Pancreas (tissue), 10 donors: Measurements from ENCODE around the gene SUGP2. TPM values are rescaled to one million over a fixed set of nuclear protein-coding genes. Genes with fewer than 3 reads are reported as not detected.
A peak's percentile ranks its signal among the peaks of the same experiment; 100 is the strongest.

Experiments
- ATAC-seq, 4 donors: fragments of 200-7000 bp; cut with Tn5 transposase; one replicate each; pipeline versions ENCODE4 v1.8.0 to v1.9.1; 2020; ENCODE audit warnings: mild to moderate bottlenecking in 4 of 4, moderate library complexity in 4 of 4
- DNase-seq, 6 donors: peaks; one replicate each; pipeline ENCODE4 v3.0.0-alpha.2; 2020
- FAIRE-seq: peaks from 2 replicates; lab custom pipeline; 2012; peaks lifted over from hg19 to GRCh38; lab: Jason Lieb, UNC
- H3K27ac ChIP-seq, 4 donors: fragments of 200-600 bp; sonication (generic); 1 replicate in 3 of 4; 2 replicates in 1 of 4; pipeline versions ENCODE4 v1.5.0 to v1.8.0; 2020
- H3K27me3 ChIP-seq, 4 donors: fragments of 200-600 bp; one replicate each; pipeline ENCODE4 v1.8.0; 2021
- H3K36me3 ChIP-seq, 3 donors: fragments of 200-600 bp; sonication (generic) in 1 of 3; one replicate each; pipeline versions ENCODE4 v1.5.0 to v1.8.0; 2020 to 2021
- H3K4me1 ChIP-seq, 3 donors: fragments of 200-600 bp; one replicate each; pipeline ENCODE4 v1.8.0; 2021
- H3K4me3 ChIP-seq, 4 donors: fragments of 200-600 bp; sonication (generic) in 2 of 4; one replicate each; pipeline versions ENCODE4 v1.5.0 to v1.8.0; 2020 to 2021
- H3K9me3 ChIP-seq, 4 donors: fragments of 200-600 bp; one replicate each; pipeline ENCODE4 v1.8.0; 2021
- WGBS, 2 donors: extraction: QIAGEN DNeasy Blood & Tissue Kit; methylation state at CpG; one replicate each; pipeline ENCODE4 v1.1.7; 2013; 5-methylcytosine and 5-hydroxymethylcytosine counted together
- intact Hi-C, 3 donors: fragments of 100-400 bp; cut with DNase I; formaldehyde crosslinking; loops; one replicate each; pipeline versions ENCODE4 v1.11.1 to v1.14.2; 2022
- polyA plus RNA-seq, 2 donors: library from polyadenylated mRNA; stranded (reverse); fragments of 200-250 nt; gene quantifications; one replicate each; pipeline ENCODE4 v1.2.3, GENCODE V29; 2013
- total RNA-seq, 6 donors: library from RNA; stranded (reverse); fragmentation: NEBNext Ultra II Directional in 4 of 6; extraction: Animal tissue kit (Norgen Biotek cat#: 25700) in 4 of 6; gene quantifications; one replicate each; pipeline versions ENCODE4 v1.2.1 to v1.2.4, GENCODE V29; 2021 to 2023
- TF ChIP-seq, protein P1 (sequence below), 4 donors: fragments of 200-600 bp; sonication (generic) in 3 of 4; IDR thresholded peaks; one replicate each; pipeline versions ENCODE4 v1.5.0 to v1.8.0; 2021; ENCODE audit warnings: antibody characterized with exemption in 4 of 4
- donor health status: healthy with polysubstance abuse.
- donor health status: DM: no; HTN: no; CAD: no; lungs with moderate emphysema.
- donor health status: DM: no; HTN: no; CAD: no.
- donor health status: control.
- donor health status: control.
- donor health status: Bipolar disorder and iron deficiency.
- donor health status: DM: yes; HTN: yes; CAD: no.
- donor health status: DM: no; HTN: no; CAD: no.
- donor health status: DM: no; HTN: no; CAD: no.
- donor health status: DM: yes; HTN: yes; CAD: no.

Gene SUGP2
- total and polyA plus RNA-seq, 8 donors, result 15.4 to 60.6 (median 25.3) TPM

DNA sequence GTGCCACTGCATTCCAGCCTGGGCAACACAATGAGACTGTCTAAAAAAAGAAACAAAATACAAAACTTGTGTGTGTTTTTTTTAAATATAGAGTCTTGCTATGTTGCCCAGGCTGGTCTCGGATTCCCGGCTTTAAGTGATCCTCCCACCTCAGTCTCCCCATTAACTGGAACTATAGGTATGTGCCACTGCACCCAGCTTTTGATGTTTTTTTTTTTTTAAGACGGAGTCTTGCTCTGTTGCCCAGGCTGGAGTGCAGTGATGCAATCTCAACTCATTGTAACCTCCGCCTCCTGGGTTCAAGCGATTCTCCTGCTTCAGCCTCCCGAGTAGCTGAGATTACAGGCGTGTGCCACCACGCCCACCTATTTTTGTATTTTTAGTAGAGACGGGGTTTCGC lies 37.0 kb downstream of the SUGP2 start:
- H3K36me3 ChIP-seq, result peaks cover 0 to 10% (median 0%) of the 10 kb centered on the region in 3 donors
- intact Hi-C loops, result no loop called here
- 95 to 97% methylated on average over 10 of the region's 10 CpGs for WGBS, 2 donors

DNA sequence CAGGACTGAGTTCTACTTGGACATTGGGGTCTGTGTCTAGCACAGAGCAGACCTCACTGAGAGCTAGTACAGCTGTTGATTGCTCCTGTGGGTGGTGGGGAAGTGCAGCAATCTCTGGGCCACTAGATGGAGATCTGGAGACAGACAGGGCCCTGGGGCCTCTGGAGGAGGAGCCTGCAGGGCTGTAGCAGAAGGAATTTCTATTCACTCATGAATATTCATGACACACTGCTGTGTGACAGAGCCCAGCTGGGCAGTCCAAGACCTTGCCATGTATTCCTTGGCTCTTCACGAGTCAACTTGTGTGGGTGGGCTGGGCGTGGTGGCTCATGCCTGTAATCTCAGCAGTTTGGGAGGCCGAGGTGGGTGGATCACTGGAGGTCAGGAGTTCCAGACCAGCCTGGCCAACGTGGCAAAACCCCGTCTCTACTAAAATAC lies 37.5 kb downstream of the SUGP2 start:
- Histone ChIP-seq H3K27ac (no peak overlapping the region), H3K4me3 (no peak overlapping the region), H3K27me3 (no peaks in the 10 kb centered on the region), H3K36me3 (peaks cover 0 to 13% (median 0%) of the 10 kb centered on the region in 3 donors), H3K9me3 (no peaks in the 10 kb centered on the region), H3K4me1 (no peaks in the 10 kb centered on the region)
- 57 to 68% methylated on average over 5 of the region's 5 CpGs for WGBS, 2 donors
- intact Hi-C loops, result no loop called here
- no peak for FAIRE-seq
- peak; percentile 48 to 90 (median 82) for ATAC-seq
- peak in 3 of 6 donors; percentile 40 to 58 (median 43) for DNase-seq
- TF ChIP-seq, protein P1, sequence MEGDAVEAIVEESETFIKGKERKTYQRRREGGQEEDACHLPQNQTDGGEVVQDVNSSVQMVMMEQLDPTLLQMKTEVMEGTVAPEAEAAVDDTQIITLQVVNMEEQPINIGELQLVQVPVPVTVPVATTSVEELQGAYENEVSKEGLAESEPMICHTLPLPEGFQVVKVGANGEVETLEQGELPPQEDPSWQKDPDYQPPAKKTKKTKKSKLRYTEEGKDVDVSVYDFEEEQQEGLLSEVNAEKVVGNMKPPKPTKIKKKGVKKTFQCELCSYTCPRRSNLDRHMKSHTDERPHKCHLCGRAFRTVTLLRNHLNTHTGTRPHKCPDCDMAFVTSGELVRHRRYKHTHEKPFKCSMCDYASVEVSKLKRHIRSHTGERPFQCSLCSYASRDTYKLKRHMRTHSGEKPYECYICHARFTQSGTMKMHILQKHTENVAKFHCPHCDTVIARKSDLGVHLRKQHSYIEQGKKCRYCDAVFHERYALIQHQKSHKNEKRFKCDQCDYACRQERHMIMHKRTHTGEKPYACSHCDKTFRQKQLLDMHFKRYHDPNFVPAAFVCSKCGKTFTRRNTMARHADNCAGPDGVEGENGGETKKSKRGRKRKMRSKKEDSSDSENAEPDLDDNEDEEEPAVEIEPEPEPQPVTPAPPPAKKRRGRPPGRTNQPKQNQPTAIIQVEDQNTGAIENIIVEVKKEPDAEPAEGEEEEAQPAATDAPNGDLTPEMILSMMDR (IDR thresholded peaks at IDR 0.05), result peak in 1 of 4 donors; percentile 13

More for the DNA sequence above, 37.0 kb downstream of the SUGP2 start:
- TF ChIP-seq, protein P1 (IDR thresholded peaks at IDR 0.05), result no peak
- DNase-seq (no peak), ATAC-seq (no peak), FAIRE-seq (no peak)
- Histone ChIP-seq H3K27ac (no peak overlapping the region), H3K4me3 (no peak overlapping the region), H3K9me3 (no peaks in the 10 kb centered on the region), H3K4me1 (no peaks in the 10 kb centered on the region), H3K27me3 (no peaks in the 10 kb centered on the region)

DNA sequence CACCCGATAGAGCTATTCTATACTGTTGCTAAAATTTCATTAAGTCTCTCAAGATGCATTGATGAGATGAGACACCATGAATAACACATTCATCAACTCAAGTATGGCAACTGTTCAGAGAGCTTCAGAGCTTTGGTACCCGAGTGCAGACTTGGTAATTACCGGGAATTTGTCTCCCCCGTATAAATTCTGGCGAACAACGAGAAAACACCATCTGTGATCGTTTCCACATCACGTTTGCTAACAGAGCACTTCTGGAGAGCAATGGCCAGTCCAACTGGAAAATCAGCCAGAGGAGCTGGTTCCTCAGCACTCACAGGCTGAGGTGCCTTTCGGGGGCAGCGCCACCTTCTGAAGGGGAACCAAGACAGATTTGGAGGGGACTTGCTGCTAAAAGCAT lies 40.2 kb downstream of the SUGP2 start:
- Histone ChIP-seq H3K36me3 (peaks cover 0 to 7% (median 0%) of the 10 kb centered on the region in 3 donors), H3K4me1 (no peaks in the 10 kb centered on the region), H3K27me3 (no peaks in the 10 kb centered on the region), H3K4me3 (no peak overlapping the region), H3K27ac (no peak overlapping the region), H3K9me3 (no peaks in the 10 kb centered on the region)
- FAIRE-seq (no peak), DNase-seq (no peak), ATAC-seq (peak in 2 of 4 donors; percentile 13 to 24)
- intact Hi-C loops, result no loop called here
- TF ChIP-seq, protein P1 (IDR thresholded peaks at IDR 0.05), result no peak
- 62 to 69% methylated on average over 10 of the region's 10 CpGs for WGBS, 2 donors

DNA sequence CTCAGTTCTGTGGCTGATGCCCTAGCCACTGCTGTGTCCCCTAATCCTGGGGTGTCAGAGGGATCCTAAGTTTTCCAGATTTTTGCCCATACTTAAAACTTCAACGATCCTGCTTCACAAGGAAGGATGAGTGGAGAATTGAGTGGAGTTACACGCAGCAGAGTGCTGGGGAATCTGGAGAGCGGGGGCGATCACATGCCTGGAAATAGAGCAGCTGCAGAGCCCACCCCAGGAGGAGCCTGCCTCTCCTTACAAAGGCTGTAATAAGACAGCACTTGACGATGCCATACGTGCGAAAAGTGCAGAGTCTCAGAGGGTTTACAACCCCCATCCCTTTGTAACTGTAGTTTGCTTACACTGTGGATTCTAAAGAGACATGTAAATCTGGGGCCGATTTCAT lies 40.6 kb downstream of the SUGP2 start:
- Histone ChIP-seq H3K27ac (no peak overlapping the region), H3K4me3 (no peak overlapping the region), H3K4me1 (no peaks in the 10 kb centered on the region), H3K27me3 (no peaks in the 10 kb centered on the region), H3K9me3 (no peaks in the 10 kb centered on the region), H3K36me3 (peaks cover 0 to 7% (median 0%) of the 10 kb centered on the region in 3 donors)
- DNase-seq (no peak), FAIRE-seq (no peak), ATAC-seq (no peak)
- 87 to 92% methylated on average over 8 of the region's 8 CpGs for WGBS, 2 donors
- TF ChIP-seq, protein P1 (IDR thresholded peaks at IDR 0.05), result no peak
- intact Hi-C loops, result no loop called here

DNA sequence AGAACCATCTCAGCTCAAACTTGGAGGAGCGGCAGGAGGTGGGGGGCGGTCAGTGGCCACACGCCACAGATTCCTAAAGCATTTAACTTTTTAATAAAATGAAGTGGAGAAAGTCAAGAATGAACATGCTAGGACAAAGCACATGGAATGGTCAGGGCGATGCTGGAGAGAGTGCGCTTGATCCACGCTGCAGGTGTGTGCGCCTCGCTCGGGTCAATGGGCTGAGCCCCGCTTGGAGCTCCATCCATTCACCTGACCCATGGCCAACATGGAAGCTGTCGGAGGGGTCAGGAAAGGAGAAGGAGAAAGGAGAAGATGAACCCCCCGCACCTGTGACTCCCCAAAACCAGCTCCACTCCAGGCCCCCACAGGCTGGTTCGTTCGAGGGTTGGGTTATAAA lies 41.8 kb downstream of the SUGP2 start:
- no peaks in the 10 kb centered on the region for H3K4me1 ChIP-seq
- intact Hi-C loops, result no loop called here
- 92 to 94% methylated on average over 14 of the region's 14 CpGs for WGBS, 2 donors
- H3K36me3 ChIP-seq, result peaks cover 0 to 7% (median 0%) of the 10 kb centered on the region in 3 donors
- TF ChIP-seq, protein P1 (IDR thresholded peaks at IDR 0.05), result no peak
- H3K4me3 ChIP-seq, result no peak overlapping the region
- H3K27me3 ChIP-seq, result no peaks in the 10 kb centered on the region
- ATAC-seq, result no peak
- no peak for DNase-seq
- no peak for FAIRE-seq
- no peaks in the 10 kb centered on the region for H3K9me3 ChIP-seq
- H3K27ac ChIP-seq, result no peak overlapping the region
